Esophagus (tissue), 2 donors: ENCODE data around the gene LGR6. TPM values are rescaled to one million over a fixed set of nuclear protein-coding genes. Genes with fewer than 3 reads are reported as not detected.

ENCODE experiments used
- polyA plus RNA-seq, 2 donors: library from polyadenylated mRNA; stranded (reverse); fragments of 200-250 nt; gene quantifications; one replicate each; pipeline ENCODE4 v1.2.3, GENCODE V29; 2013
- donor health status: healthy with polysubstance abuse.
- donor health status: Bipolar disorder and iron deficiency.

Gene LGR6
- polyA plus RNA-seq, 2 donors = 4.2 to 6.3 TPM

Other genes starting within 250 kb of the LGR6 start
- 10 to 100 TPM; 30.2 to 60.4 TPM for gene LMOD1, start 247.3 kb upstream of the LGR6 start, polyA plus RNA-seq
- gene TIMM17A, start 238.3 kb upstream of the LGR6 start, polyA plus RNA-seq = 10 to 100 TPM; 21.7 to 37.4 TPM
- gene RNPEP, start 211.2 kb upstream of the LGR6 start, polyA plus RNA-seq = 10 to 100 TPM; 45.3 to 52.3 TPM
- 100 to 1,000 TPM; 440 to 749 TPM for gene ELF3, start 183.2 kb upstream of the LGR6 start, polyA plus RNA-seq
- under 1 TPM; 0.05 to 0.10 TPM for gene GPR37L1, start 70.9 kb upstream of the LGR6 start, polyA plus RNA-seq
- 10 to 100 TPM; 18.3 to 18.6 TPM for gene ARL8A, start 49.1 kb upstream of the LGR6 start, polyA plus RNA-seq
- 1 to 10 TPM; 1.6 to 1.9 TPM for gene PTPN7, start 33.2 kb upstream of the LGR6 start, polyA plus RNA-seq
- 10 to 100 TPM; 10.6 to 19.8 TPM for gene UBE2T, start 148.1 kb downstream of the LGR6 start, polyA plus RNA-seq
- 10 to 100 TPM in 1 of 2 donors, 1 to 10 TPM in 1; 7.5 to 14.7 TPM for gene PPP1R12B, start 154.9 kb downstream of the LGR6 start, polyA plus RNA-seq